Neural progenitor cell (in vitro differentiated cells): ENCODE results near the gene NTN5. TPM values are rescaled to one million over a fixed set of nuclear protein-coding genes. Genes with fewer than 3 reads are reported as not detected.

ENCODE experiments used
- DNase-seq: peaks from one replicate; pipeline ENCODE4 v3.0.0-alpha.2; 2016; ENCODE audit warnings: low spot score
- H2AFZ ChIP-seq: fragments of 200-600 bp; sonication (generic); replicated peaks from 2 replicates; pipeline ENCODE4 v1.6.1; 2016; ENCODE audit warnings: antibody characterized with exemption
- H3F3A ChIP-seq: fragments of 200-600 bp; sonication (generic); 2 replicates; pipeline ENCODE4 v1.6.1; 2016; ENCODE audit warnings: antibody characterized with exemption, low read depth
- H3K27ac ChIP-seq: fragments of 200-600 bp; sonication (generic); 2 replicates; pipeline ENCODE4 v1.5.1; 2016; ENCODE audit warnings: mild to moderate bottlenecking
- H3K27me3 ChIP-seq: fragments of 200-600 bp; sonication (generic); 2 replicates; pipeline ENCODE4 v1.6.1; 2016; ENCODE audit warnings: mild to moderate bottlenecking, moderate library complexity
- H3K36me3 ChIP-seq: fragments of 200-600 bp; sonication (generic); 2 replicates; pipeline ENCODE4 v1.5.1; 2016
- H3K4me1 ChIP-seq: fragments of 200-600 bp; sonication (generic); 2 replicates; pipeline ENCODE4 v1.6.1; 2016; ENCODE audit warnings: mixed run types
- H3K4me2 ChIP-seq: fragments of 200-600 bp; sonication (generic); 2 replicates; pipeline ENCODE4 v1.6.1; 2016
- H3K4me3 ChIP-seq: fragments of 200-600 bp; sonication (generic); 2 replicates; pipeline ENCODE4 v1.5.1; 2016
- H3K79me2 ChIP-seq: fragments of 200-600 bp; sonication (generic); 2 replicates; pipeline ENCODE4 v1.6.1; 2016; ENCODE audit warnings: low read depth
- H3K9ac ChIP-seq: fragments of 200-600 bp; sonication (generic); 2 replicates; pipeline ENCODE4 v1.6.1; 2016
- H3K9me3 ChIP-seq: fragments of 200-600 bp; sonication (generic); 2 replicates; pipeline ENCODE4 v1.5.1; 2016; ENCODE audit warnings: low read depth
- H4K20me1 ChIP-seq: fragments of 200-600 bp; sonication (generic); 2 replicates; pipeline ENCODE4 v1.6.1; 2016; ENCODE audit warnings: low read depth
- H3K27ac Mint-ChIP-seq: 3 replicates; pipeline ENCODE4 v1.8.0; 2021; ENCODE audit warnings: mixed read lengths
- H3K27me3 Mint-ChIP-seq: 2 replicates; pipeline ENCODE4 v1.8.0; 2022; ENCODE audit warnings: low read depth, mild to moderate bottlenecking, inconsistent platforms, moderate library complexity, mixed read lengths; ENCODE audit not compliant: insufficient read depth
- H3K36me3 Mint-ChIP-seq: 3 replicates; pipeline ENCODE4 v1.8.0; 2021; ENCODE audit warnings: mixed read lengths
- H3K4me1 Mint-ChIP-seq: 3 replicates; pipeline ENCODE4 v1.8.0; 2021; ENCODE audit warnings: mixed read lengths
- H3K4me3 Mint-ChIP-seq: 3 replicates; pipeline ENCODE4 v1.8.0; 2021; ENCODE audit warnings: mild to moderate bottlenecking, moderate library complexity, mixed read lengths
- H3K9me3 Mint-ChIP-seq: 3 replicates; pipeline ENCODE4 v1.8.0; 2020; ENCODE audit warnings: mixed read lengths
- EZH2 ChIP-seq: fragments of 200-600 bp; sonication (generic); IDR thresholded peaks from 2 replicates; pipeline ENCODE4 v1.6.1; 2017; ENCODE audit warnings: antibody characterized with exemption, mild to moderate bottlenecking, moderate library complexity
- EZH2phosphoT487 ChIP-seq: fragments of 200-600 bp; sonication (generic); IDR thresholded peaks from 2 replicates; pipeline ENCODE4 v1.6.1; 2017; ENCODE audit warnings: antibody characterized with exemption
- total RNA-seq: library from RNA; depleted of rRNA; stranded (reverse); fragments of >200 nt; gene quantifications from 2 replicates; pipeline ENCODE4 v1.2.3, GENCODE V29; 2015; ENCODE audit warnings: low replicate concordance
- TF ChIP-seq, protein P1 (sequence below): fragments of 200-600 bp; sonication (generic); IDR thresholded peaks from 2 replicates; pipeline ENCODE4 v1.5.1; 2017; ENCODE audit warnings: antibody characterized with exemption, mild to moderate bottlenecking

Gene NTN5
- total RNA-seq, 1 donor from 2014 or later = not detected

- DNase-seq = no peak
- H3K27ac Mint-ChIP-seq = no peak overlapping the region
- no peaks in the 10 kb centered on the region for H3K4me1 ChIP-seq
- no peak overlapping the region for H3K4me2 ChIP-seq
- no peak overlapping the region for H3K4me3 ChIP-seq
- no peaks in the 10 kb centered on the region for H3K9me3 ChIP-seq
- no peaks in the 10 kb centered on the region for H3K79me2 ChIP-seq
- TF ChIP-seq, protein P1, sequence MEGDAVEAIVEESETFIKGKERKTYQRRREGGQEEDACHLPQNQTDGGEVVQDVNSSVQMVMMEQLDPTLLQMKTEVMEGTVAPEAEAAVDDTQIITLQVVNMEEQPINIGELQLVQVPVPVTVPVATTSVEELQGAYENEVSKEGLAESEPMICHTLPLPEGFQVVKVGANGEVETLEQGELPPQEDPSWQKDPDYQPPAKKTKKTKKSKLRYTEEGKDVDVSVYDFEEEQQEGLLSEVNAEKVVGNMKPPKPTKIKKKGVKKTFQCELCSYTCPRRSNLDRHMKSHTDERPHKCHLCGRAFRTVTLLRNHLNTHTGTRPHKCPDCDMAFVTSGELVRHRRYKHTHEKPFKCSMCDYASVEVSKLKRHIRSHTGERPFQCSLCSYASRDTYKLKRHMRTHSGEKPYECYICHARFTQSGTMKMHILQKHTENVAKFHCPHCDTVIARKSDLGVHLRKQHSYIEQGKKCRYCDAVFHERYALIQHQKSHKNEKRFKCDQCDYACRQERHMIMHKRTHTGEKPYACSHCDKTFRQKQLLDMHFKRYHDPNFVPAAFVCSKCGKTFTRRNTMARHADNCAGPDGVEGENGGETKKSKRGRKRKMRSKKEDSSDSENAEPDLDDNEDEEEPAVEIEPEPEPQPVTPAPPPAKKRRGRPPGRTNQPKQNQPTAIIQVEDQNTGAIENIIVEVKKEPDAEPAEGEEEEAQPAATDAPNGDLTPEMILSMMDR = no peak
- TF ChIP-seq EZH2phosphoT487 (no peak), EZH2 (no peak)
- peaks cover 2% of the 10 kb centered on the region for H3F3A ChIP-seq
- H3K27me3 ChIP-seq = no peaks in the 10 kb centered on the region
- H3K36me3 Mint-ChIP-seq = no peaks in the 10 kb centered on the region
- H3K27ac ChIP-seq = no peak overlapping the region
- H2AFZ ChIP-seq = no peak overlapping the region
- no peak overlapping the region for H3K4me3 Mint-ChIP-seq
- H3K9ac ChIP-seq = no peak overlapping the region
- H3K4me1 Mint-ChIP-seq = peaks cover 15% of the 10 kb centered on the region
- H3K27me3 Mint-ChIP-seq = peaks cover 5% of the 10 kb centered on the region
- H3K9me3 Mint-ChIP-seq = peaks cover 4% of the 10 kb centered on the region
- H3K36me3 ChIP-seq = no peaks in the 10 kb centered on the region
- no peaks in the 10 kb centered on the region for H4K20me1 ChIP-seq
Observed at GRCh38 chr19:48685583-48685982, 12.8 kb upstream of the NTN5 start.

GRCh38 chr19:48683349-48683748, 10.5 kb upstream of the NTN5 start:
- no peaks in the 10 kb centered on the region for H4K20me1 ChIP-seq
- H3K36me3 ChIP-seq = no peaks in the 10 kb centered on the region
- H3F3A ChIP-seq = peaks cover 2% of the 10 kb centered on the region
- no peaks in the 10 kb centered on the region for H3K4me1 ChIP-seq
- H3K27ac Mint-ChIP-seq = no peak overlapping the region
- no peak overlapping the region for H3K27ac ChIP-seq
- no peaks in the 10 kb centered on the region for H3K79me2 ChIP-seq
- H3K27me3 Mint-ChIP-seq = peaks cover 5% of the 10 kb centered on the region
- no peak overlapping the region for H2AFZ ChIP-seq
- no peak for DNase-seq
- no peak overlapping the region for H3K4me3 Mint-ChIP-seq
- peaks cover 15% of the 10 kb centered on the region for H3K4me1 Mint-ChIP-seq
- no peak overlapping the region for H3K4me3 ChIP-seq
- H3K9ac ChIP-seq = no peak overlapping the region
- H3K4me2 ChIP-seq = no peak overlapping the region
- no peak for TF ChIP-seq EZH2
- TF ChIP-seq, protein P1 = no peak
- no peak for TF ChIP-seq EZH2phosphoT487
- H3K9me3 Mint-ChIP-seq = peaks cover 4% of the 10 kb centered on the region
- no peaks in the 10 kb centered on the region for H3K9me3 ChIP-seq
- H3K36me3 Mint-ChIP-seq = no peaks in the 10 kb centered on the region
- H3K27me3 ChIP-seq = no peaks in the 10 kb centered on the region

DNA sequence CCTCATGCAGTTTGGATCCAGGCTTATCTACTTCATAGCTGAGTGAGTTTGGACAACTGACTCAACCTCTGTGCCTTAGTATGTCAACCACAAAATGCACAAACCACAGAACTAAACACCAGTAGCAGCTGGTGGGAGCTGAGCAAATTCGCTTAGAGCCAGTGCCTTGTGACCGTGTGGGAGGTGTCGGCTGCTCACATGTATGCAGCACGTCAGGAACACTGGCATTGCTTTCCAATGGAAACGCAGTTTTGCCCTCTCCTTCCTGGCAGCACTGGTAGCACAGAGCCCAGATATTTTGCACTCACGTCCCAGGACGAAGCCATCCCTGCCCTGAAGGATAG, 8.3 kb upstream of the NTN5 start:
- H2AFZ ChIP-seq = no peak overlapping the region
- no peak overlapping the region for H3K27ac ChIP-seq
- H3K9me3 ChIP-seq = no peaks in the 10 kb centered on the region
- DNase-seq = no peak
- H3K4me3 ChIP-seq = no peak overlapping the region
- Mint-ChIP-seq H3K4me1 (peaks cover 13% of the 10 kb centered on the region), H3K4me3 (no peak overlapping the region), H3K27ac (no peak overlapping the region), H3K36me3 (no peaks in the 10 kb centered on the region), H3K9me3 (no peaks in the 10 kb centered on the region), H3K27me3 (peaks cover 2% of the 10 kb centered on the region)
- H3K79me2 ChIP-seq = no peaks in the 10 kb centered on the region
- TF ChIP-seq, protein P1 = no peak
- TF ChIP-seq EZH2phosphoT487 = no peak
- no peaks in the 10 kb centered on the region for H4K20me1 ChIP-seq
- H3K27me3 ChIP-seq = no peaks in the 10 kb centered on the region
- H3K4me1 ChIP-seq = no peaks in the 10 kb centered on the region
- no peak overlapping the region for H3K9ac ChIP-seq
- H3K36me3 ChIP-seq = no peaks in the 10 kb centered on the region
- H3F3A ChIP-seq = peaks cover 2% of the 10 kb centered on the region
- H3K4me2 ChIP-seq = no peak overlapping the region
